Gastroesophageal sphincter (tissue), 3 donors: ENCODE results near the gene CLDN17.

Experiments used
- POLR2A ChIP-seq, 2 donors: fragments of 450-650 bp; IDR thresholded peaks; one replicate each; pipeline ENCODE4 v1.6.1; 2017; ENCODE audit warnings: antibody characterized with exemption in 2 of 2, mild to moderate bottlenecking in 2 of 2, moderate library complexity in 1 of 2
- TF ChIP-seq, protein P1 (sequence below), 4 experiments: fragments of 200-600 bp in 2 of 4; fragments of 450-650 bp in 2 of 4; sonication (generic) in 1 of 4; IDR thresholded peaks; one replicate each; pipeline ENCODE4 v1.5.1; 2017 to 2019; ENCODE audit warnings: antibody characterized with exemption in 4 of 4, mild to moderate bottlenecking in 2 of 4, moderate library complexity in 2 of 4

DNA sequence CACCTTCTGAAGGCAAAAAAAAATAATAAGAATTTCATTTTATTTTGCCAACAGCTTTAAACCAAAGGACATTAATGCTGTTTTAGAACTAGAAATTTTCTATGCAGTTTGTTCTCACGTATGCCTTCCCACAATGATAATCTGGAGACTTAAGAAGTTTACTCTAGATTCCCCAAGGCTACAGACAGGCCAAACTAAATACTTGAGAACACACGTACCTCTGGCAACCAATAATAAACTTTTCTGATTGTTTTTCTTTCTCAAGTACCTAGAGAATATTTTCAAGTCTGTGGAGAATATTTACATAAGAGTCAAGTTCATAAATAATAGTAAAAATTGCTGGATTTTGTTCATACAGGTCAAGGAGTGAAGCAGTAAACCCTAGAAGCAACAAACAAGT, 33.4 kb upstream of the CLDN17 start:
- TF ChIP-seq POLR2A (IDR thresholded peaks at IDR 0.05): no peak
- TF ChIP-seq, protein P1, sequence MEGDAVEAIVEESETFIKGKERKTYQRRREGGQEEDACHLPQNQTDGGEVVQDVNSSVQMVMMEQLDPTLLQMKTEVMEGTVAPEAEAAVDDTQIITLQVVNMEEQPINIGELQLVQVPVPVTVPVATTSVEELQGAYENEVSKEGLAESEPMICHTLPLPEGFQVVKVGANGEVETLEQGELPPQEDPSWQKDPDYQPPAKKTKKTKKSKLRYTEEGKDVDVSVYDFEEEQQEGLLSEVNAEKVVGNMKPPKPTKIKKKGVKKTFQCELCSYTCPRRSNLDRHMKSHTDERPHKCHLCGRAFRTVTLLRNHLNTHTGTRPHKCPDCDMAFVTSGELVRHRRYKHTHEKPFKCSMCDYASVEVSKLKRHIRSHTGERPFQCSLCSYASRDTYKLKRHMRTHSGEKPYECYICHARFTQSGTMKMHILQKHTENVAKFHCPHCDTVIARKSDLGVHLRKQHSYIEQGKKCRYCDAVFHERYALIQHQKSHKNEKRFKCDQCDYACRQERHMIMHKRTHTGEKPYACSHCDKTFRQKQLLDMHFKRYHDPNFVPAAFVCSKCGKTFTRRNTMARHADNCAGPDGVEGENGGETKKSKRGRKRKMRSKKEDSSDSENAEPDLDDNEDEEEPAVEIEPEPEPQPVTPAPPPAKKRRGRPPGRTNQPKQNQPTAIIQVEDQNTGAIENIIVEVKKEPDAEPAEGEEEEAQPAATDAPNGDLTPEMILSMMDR (IDR thresholded peaks at IDR 0.05): no peak
